Liver (tissue), 3 donors: ENCODE results near the gene NUB1.

Source experiments
- CTCF ChIP-seq: fragments of 150-350 bp; IDR thresholded peaks from 2 replicates; pipeline ENCODE4 v1.5.1; 2017; ENCODE audit warnings: improper control_type of control experiment, low read depth, low read length; ENCODE audit not compliant: missing input control
- RAD21 ChIP-seq, 2 donors: IDR thresholded peaks; 2 replicates each; pipeline ENCODE4 v1.6.1; 2016; ENCODE audit warnings: antibody characterized with exemption in 2 of 2, mild to moderate bottlenecking in 2 of 2
- SP1 ChIP-seq: IDR thresholded peaks from 2 replicates; pipeline ENCODE4 v1.6.1; 2018; ENCODE audit warnings: antibody characterized with exemption, mild to moderate bottlenecking
- YY1 ChIP-seq: IDR thresholded peaks from 2 replicates; pipeline ENCODE4 v1.6.1; 2016; ENCODE audit warnings: antibody characterized with exemption, mild to moderate bottlenecking
- donor health status: healthy.
- donor health status: healthy.

GRCh38 chr7:151341357-151342101 lies at the start of gene NUB1:
- TF ChIP-seq RAD21 (IDR thresholded peaks at IDR 0.05), result no peak
- no peak for TF ChIP-seq CTCF
- peak; percentile 71 for TF ChIP-seq SP1
- TF ChIP-seq YY1, result no peak
